ENCODE results near the gene WFDC1.

WFDC1 gene

DNA sequence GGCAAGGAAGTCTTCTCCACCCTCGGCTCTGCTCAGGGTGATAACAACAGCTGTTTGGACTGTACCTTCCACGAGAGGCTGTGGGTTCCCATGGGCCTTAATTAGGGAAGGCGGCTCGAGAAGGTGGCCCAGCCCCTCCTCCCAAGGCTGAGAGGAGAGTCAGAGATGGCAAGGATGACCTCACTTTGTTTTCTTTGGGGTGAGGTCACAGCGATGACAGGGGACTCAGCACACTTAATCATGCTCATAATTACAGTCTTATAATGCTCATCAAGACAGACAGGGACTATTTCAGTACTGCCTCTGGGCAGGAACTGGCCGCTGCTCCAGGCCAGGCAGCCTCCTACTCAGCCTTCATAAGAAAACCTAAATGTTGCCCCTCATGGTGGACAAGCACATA, 19.7 kb downstream of the WFDC1 start:
- no peak for DNase-seq (ENCODE audit: extremely low read depth, insufficient read length)
- no peaks in the 10 kb centered on the region; the same call in none of the 2 replicates for H3K27me3 ChIP-seq (replicated peaks; ENCODE audit: control insufficient read depth, insufficient read depth, low read length)
- TF ChIP-seq, protein P1, sequence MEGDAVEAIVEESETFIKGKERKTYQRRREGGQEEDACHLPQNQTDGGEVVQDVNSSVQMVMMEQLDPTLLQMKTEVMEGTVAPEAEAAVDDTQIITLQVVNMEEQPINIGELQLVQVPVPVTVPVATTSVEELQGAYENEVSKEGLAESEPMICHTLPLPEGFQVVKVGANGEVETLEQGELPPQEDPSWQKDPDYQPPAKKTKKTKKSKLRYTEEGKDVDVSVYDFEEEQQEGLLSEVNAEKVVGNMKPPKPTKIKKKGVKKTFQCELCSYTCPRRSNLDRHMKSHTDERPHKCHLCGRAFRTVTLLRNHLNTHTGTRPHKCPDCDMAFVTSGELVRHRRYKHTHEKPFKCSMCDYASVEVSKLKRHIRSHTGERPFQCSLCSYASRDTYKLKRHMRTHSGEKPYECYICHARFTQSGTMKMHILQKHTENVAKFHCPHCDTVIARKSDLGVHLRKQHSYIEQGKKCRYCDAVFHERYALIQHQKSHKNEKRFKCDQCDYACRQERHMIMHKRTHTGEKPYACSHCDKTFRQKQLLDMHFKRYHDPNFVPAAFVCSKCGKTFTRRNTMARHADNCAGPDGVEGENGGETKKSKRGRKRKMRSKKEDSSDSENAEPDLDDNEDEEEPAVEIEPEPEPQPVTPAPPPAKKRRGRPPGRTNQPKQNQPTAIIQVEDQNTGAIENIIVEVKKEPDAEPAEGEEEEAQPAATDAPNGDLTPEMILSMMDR (IDR thresholded peaks at IDR 0.05; ENCODE audit: insufficient read depth, low read length, poor library complexity, severe bottlenecking), result no peak
- no peaks in the 10 kb centered on the region for H3K36me3 ChIP-seq (ENCODE audit: control insufficient read depth, insufficient read depth, low read length)
- no peak overlapping the region for H3K4me3 ChIP-seq (replicated peaks; ENCODE audit: low read depth, low read length)

DNA sequence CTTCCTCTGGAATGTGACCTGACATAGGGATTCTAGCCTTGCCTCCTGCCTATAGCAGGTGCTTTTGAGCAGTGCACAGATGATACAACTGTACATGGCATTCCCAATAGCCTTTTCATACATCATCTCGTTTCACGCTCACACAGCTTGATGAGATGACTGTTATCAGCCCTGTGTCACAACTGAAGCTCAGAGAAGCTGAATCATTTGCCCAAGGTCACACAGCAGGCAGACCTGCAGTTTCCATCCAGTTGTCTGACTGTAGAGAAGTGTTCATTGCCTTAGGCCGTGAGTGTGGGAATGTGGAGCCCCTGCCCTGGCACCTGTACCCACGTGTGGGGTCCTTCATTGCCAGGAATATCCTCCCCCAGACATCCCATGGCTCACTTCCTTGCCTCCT, 20.1 kb downstream of the WFDC1 start:
- no peak for DNase-seq (ENCODE audit: extremely low read depth, insufficient read length)
- H3K4me3 ChIP-seq (replicated peaks; ENCODE audit: low read depth, low read length), result no peak overlapping the region
- TF ChIP-seq, protein P1 (IDR thresholded peaks at IDR 0.05; ENCODE audit: insufficient read depth, low read length, poor library complexity, severe bottlenecking), result no peak
- no peaks in the 10 kb centered on the region; the same call in none of the 2 replicates for H3K27me3 ChIP-seq (replicated peaks; ENCODE audit: control insufficient read depth, insufficient read depth, low read length)
- no peaks in the 10 kb centered on the region for H3K36me3 ChIP-seq (ENCODE audit: control insufficient read depth, insufficient read depth, low read length)

DNA sequence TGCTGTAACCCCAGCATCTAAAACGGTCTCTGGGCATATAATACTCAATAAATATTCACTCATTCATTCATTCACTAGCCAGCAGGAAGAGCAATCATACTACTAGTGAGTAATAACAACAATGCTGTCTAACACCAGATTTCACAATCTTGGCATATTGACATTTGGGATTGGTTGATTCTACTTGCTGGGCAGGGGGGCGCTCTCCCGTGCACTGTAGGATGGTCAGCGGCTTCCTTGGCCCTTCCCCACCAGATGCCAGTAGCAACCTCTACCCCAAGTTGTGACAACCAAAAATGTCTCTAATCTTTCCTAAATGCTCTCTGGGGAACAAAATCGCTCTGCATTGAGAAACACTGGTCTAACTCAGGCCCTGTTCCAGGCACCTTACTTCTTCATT, 20.7 kb downstream of the WFDC1 start:
- no peak overlapping the region for H3K4me3 ChIP-seq (replicated peaks; ENCODE audit: low read depth, low read length)
- TF ChIP-seq, protein P1 (IDR thresholded peaks at IDR 0.05; ENCODE audit: insufficient read depth, low read length, poor library complexity, severe bottlenecking), result no peak
- no peak for DNase-seq (ENCODE audit: extremely low read depth, insufficient read length)
- no peaks in the 10 kb centered on the region for H3K36me3 ChIP-seq (ENCODE audit: control insufficient read depth, insufficient read depth, low read length)
- H3K27me3 ChIP-seq (replicated peaks; ENCODE audit: control insufficient read depth, insufficient read depth, low read length), result no peaks in the 10 kb centered on the region; the same call in 1 of the 2 replicates

DNA sequence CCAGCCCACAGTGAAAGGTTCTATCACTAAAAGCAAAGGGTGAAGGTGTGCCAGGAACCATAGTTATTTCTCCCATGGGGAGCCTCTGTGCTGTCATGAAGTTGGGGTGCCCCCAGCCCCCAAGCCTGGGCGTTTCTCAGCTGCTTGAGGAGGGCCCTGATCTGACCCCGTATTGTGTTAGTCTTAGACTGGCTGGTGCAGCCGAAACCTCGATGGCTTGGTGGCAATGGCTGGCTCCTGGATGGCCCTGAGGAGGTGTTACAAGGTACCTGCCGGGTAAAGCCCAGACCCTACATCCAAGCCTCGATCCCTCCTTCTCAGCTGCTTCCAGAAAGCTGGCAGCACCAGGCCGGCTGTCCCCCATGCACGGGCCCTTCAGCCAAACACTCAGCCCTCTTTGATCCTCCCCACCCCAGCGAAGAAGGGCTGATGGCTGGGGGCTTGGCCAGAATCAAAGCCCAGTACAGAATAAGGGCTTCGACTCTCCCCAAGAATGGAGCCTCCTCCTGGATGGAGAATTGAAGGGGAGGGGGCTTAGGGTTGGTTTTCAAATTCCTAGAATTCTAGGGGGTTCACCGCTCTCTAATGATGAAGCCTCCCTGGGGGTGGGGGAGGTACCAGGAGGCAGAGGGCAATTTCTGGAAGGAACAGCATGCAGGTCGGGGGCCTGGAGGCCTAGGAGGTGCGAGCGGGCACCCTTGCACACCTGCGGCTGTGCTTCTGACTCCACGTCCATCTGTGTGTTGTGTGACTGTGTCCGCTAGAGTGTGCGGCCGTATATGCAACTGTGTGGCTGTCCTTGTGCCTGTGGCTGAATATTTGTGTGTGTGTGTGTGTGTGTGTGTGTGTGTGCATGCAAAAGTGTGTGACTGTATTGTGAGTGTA, 23.7 kb downstream of the WFDC1 start:
- DNase-seq (ENCODE audit: extremely low read depth, insufficient read length), result no peak
- no peaks in the 10 kb centered on the region for H3K36me3 ChIP-seq (ENCODE audit: control insufficient read depth, insufficient read depth, low read length)
- TF ChIP-seq, protein P1 (IDR thresholded peaks at IDR 0.05; ENCODE audit: insufficient read depth, low read length, poor library complexity, severe bottlenecking), result no peak

DNA sequence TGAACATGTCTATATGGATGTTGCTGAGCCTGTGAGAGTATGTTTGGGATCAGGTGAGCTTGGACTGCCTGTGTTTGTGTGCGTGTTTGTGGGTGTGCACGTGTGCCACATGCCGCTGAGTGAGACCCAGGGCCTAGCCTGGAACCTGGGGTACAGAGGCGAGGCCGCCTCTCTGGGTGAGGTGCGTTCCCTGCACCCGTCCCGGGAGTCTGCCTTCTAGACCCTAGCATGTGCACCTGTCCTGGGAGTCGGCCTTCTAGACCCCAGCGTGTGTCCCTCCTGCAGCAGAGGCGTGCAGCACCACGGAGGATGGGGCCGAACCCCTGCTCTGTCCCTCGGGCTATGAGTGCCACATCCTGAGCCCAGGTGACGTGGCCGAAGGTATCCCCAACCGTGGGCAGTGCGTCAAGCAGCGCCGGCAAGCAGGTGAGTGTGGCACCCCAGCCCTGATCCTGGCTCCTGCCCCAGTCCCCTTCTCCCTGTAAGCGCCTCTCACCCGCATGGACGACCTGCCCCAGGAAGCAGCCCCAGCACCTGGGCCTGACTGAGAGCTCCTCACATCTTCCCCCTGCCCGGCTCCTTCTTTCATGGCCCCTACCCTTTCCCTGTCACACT, 24.6 kb downstream of the WFDC1 start:
- H3K36me3 ChIP-seq (ENCODE audit: control insufficient read depth, insufficient read depth, low read length), result no peaks in the 10 kb centered on the region
- DNase-seq (ENCODE audit: extremely low read depth, insufficient read length), result no peak
- H3K4me3 ChIP-seq (replicated peaks; ENCODE audit: low read depth, low read length), result no peak overlapping the region
- TF ChIP-seq, protein P1 (IDR thresholded peaks at IDR 0.05; ENCODE audit: insufficient read depth, low read length, poor library complexity, severe bottlenecking), result no peak
- H3K27me3 ChIP-seq (replicated peaks; ENCODE audit: control insufficient read depth, insufficient read depth, low read length), result no peaks in the 10 kb centered on the region; the same call in 1 of the 2 replicates

More for the DNA sequence above, 23.7 kb downstream of the WFDC1 start:
- Histone ChIP-seq H3K27me3 (replicated peaks; ENCODE audit: control insufficient read depth, insufficient read depth, low read length) (no peaks in the 10 kb centered on the region; the same call in 1 of the 2 replicates), H3K4me3 (replicated peaks; ENCODE audit: low read depth, low read length) (no peak overlapping the region)

Data from GM06990 (cell line).